GM12892 (cell line): Measurements from ENCODE around the gene ABLIM2.

Experiments
- POLR2A ChIP-seq: IDR thresholded peaks from 2 replicates; pipeline ENCODE4 v1.6.1; 2011; ENCODE audit warnings: low read depth, low read length, control low read depth
- POLR2AphosphoS5 ChIP-seq: IDR thresholded peaks from 2 replicates; pipeline ENCODE4 v1.6.1; 2011; ENCODE audit warnings: low read depth, low read length, control low read depth

- TF ChIP-seq POLR2A = no peak
- TF ChIP-seq POLR2AphosphoS5 = no peak
These were observed 234.4 kb downstream of the ABLIM2 start for GRCh38 chr4:7924163-7924562.
